ENCODE data around the gene TRIM52.
"Not testable (repeated sequence)": the region's sequence is repeated elsewhere in the genome, so short reads cannot be mapped to it uniquely, and the experiment has no call there.

- TF ChIP-seq BHLHE40 (IDR thresholded peaks at IDR 0.05; ENCODE audit: borderline replicate concordance); CTBP1 (IDR thresholded peaks at IDR 0.05; ENCODE audit: borderline replicate concordance); ELF4 (IDR thresholded peaks at IDR 0.05); LEF1 (IDR thresholded peaks at IDR 0.05; ENCODE audit: borderline replicate concordance): not testable (repeated sequence)
Measured at GRCh38 chr5:181282415-181282814, 21.5 kb upstream of the TRIM52 start.
